HCT116 (cell line): ENCODE data around the gene GIPC3. TPM values are rescaled to one million over a fixed set of nuclear protein-coding genes. Genes with fewer than 3 reads are reported as not detected.
"Not testable (repeated sequence)": the region's sequence is repeated elsewhere in the genome, so short reads cannot be mapped to it uniquely, and the experiment has no call there.

Experiments used
- ATAC-seq: fragments of 200-7000 bp; cut with Tn5 transposase; 2 replicates; pipeline ENCODE4 v1.9.1; 2020; ENCODE audit warnings: mild to moderate bottlenecking, moderate library complexity
- BruUV-seq: library from RNA; stranded (reverse); fragments of 400-500 nt; replicated peaks from 2 replicates; lab custom pipeline; 2021; lab: Mats Ljungman, UMichigan
- CTCF ChIA-PET: fragments of 300-600 bp; sonication (Branson Sonifier 250); formaldehyde crosslinking; loops from one replicate; lab custom pipeline; 2021; ENCODE audit warnings: antibody characterized with exemption; lab: Charles Lee
- POLR2A ChIA-PET: fragments of 300-600, 350-600 bp; sonication (Branson Sonifier 250); formaldehyde crosslinking; loops from one replicate; lab custom pipeline; 2021; ENCODE audit warnings: antibody characterized with exemption; lab: Charles Lee
- RAD21 ChIA-PET, 2 experiments: fragments of 300-600 bp; sonication (Branson Sonifier 250); formaldehyde crosslinking; loops; one replicate each; lab custom pipeline; 2023; ENCODE audit warnings: low total read pairs in 2 of 2; ENCODE audit not compliant: uncharacterized antibody in 2 of 2, unreplicated experiment in 2 of 2, low non-redundant PET in 1 of 2; lab: Charles Lee
- DNase-seq: peaks from one replicate; pipeline ENCODE4 v3.0.0-alpha.2; 2010; ENCODE audit warnings: low read depth, low spot score
- H2AFZ ChIP-seq: fragments of 200-600 bp; shearing (Covaris generic), sonication (generic); 2 replicates; pipeline ENCODE4 v1.6.1; 2017; ENCODE audit warnings: low read depth, mixed run types, mixed read lengths, antibody characterized with exemption, low read length; ENCODE audit not compliant: poor library complexity, severe bottlenecking
- H3K27ac ChIP-seq: 2 replicates; pipeline ENCODE4 v1.5.1; 2012; ENCODE audit warnings: low read depth, low read length
- H3K27me3 ChIP-seq: fragments of 200-600 bp; sonication (generic); 2 replicates; pipeline ENCODE4 v1.6.1; 2016; ENCODE audit warnings: mixed run types, low read length, mixed read lengths; ENCODE audit not compliant: insufficient read depth
- H3K36me3 ChIP-seq, 2 experiments: fragments of 200-500 bp in 1 of 2; fragments of 200-600 bp in 1 of 2; sonication (Bioruptor generic) in 1 of 2; sonication (generic) in 1 of 2; 2 replicates each; pipeline versions ENCODE4 v1.5.1 to v1.6.1; 2014 to 2016; ENCODE audit warnings: low read length in 2 of 2, inconsistent platforms in 1 of 2, mixed read lengths in 1 of 2, mixed run types in 1 of 2; ENCODE audit not compliant: insufficient read depth in 2 of 2, control insufficient read depth in 1 of 2
- H3K4me1 ChIP-seq, 2 experiments: fragments of 200-600 bp in 1 of 2; sonication (generic) in 1 of 2; 2 replicates each; pipeline versions ENCODE4 v1.5.1 to v1.6.1; 2012 to 2017; ENCODE audit warnings: low read length in 2 of 2, inconsistent platforms in 1 of 2, mild to moderate bottlenecking in 1 of 2, mixed read lengths in 1 of 2, mixed run types in 1 of 2, moderate library complexity in 1 of 2; ENCODE audit not compliant: insufficient read depth in 2 of 2, control insufficient read depth in 1 of 2
- H3K4me2 ChIP-seq: fragments of 200-600 bp; sonication (generic); 2 replicates; pipeline ENCODE4 v1.6.1; 2017; ENCODE audit warnings: mixed run types, low read length, mixed read lengths
- H3K4me3 ChIP-seq, 2 experiments: fragments of 200-600 bp in 1 of 2; sonication (generic) in 1 of 2; replicated peaks in 1 of 2; 2 replicates each; pipeline ENCODE4 v1.5.1; 2011 to 2016; ENCODE audit warnings: low read length in 2 of 2, control low read depth in 1 of 2, low read depth in 1 of 2, mild to moderate bottlenecking in 1 of 2, mixed read lengths in 1 of 2, mixed run types in 1 of 2
- H3K79me2 ChIP-seq: fragments of 200-600 bp; sonication (generic); 2 replicates; pipeline ENCODE4 v1.6.1; 2017; ENCODE audit warnings: mild to moderate bottlenecking, mixed run types, low read length, moderate library complexity, mixed read lengths; ENCODE audit not compliant: insufficient read depth
- H3K9ac ChIP-seq: fragments of 200-600 bp; sonication (generic); 2 replicates; pipeline ENCODE4 v1.6.1; 2016; ENCODE audit warnings: low read length, mixed read lengths
- H3K9me2 ChIP-seq: fragments of 200-600 bp; sonication (generic), shearing (Covaris generic); 2 replicates; pipeline ENCODE4 v1.6.1; 2017; ENCODE audit warnings: mixed run types, mild to moderate bottlenecking, moderate library complexity; ENCODE audit not compliant: insufficient read depth
- H3K9me3 ChIP-seq, 2 experiments: fragments of 200-500 bp in 1 of 2; fragments of 200-600 bp in 1 of 2; sonication (Bioruptor generic) in 1 of 2; sonication (generic) in 1 of 2; 2 replicates each; pipeline ENCODE4 v1.6.1; 2014 to 2017; ENCODE audit warnings: low read length in 2 of 2, mixed read lengths in 2 of 2, inconsistent platforms in 1 of 2, low read depth in 1 of 2, mild to moderate bottlenecking in 1 of 2, mixed run types in 1 of 2, moderate library complexity in 1 of 2; ENCODE audit not compliant: control insufficient read depth in 1 of 2, insufficient read depth in 1 of 2
- H4K20me1 ChIP-seq: fragments of 200-600 bp; sonication (generic), shearing (Covaris generic); 2 replicates; pipeline ENCODE4 v1.6.1; 2017; ENCODE audit warnings: mixed run types, mild to moderate bottlenecking, moderate library complexity; ENCODE audit not compliant: insufficient read depth
- intact Hi-C: fragments of 100-400 bp; cut with micrococcal nuclease; formaldehyde crosslinking; loops from 2 replicates; pipeline ENCODE4 v1.10.0; 2022
- total RNA-seq: library from RNA; stranded (reverse); gene quantifications from one replicate; pipeline ENCODE4 v1.2.1, GENCODE V29; 2021; ENCODE audit not compliant: unreplicated experiment

Gene GIPC3
- total RNA-seq, 1 experiment from 2014 or later: not detected

- H4K20me1 ChIP-seq, intact Hi-C loops, CTCF ChIA-PET, H3K36me3 ChIP-seq, H3K4me3 ChIP-seq, H3K9me3 ChIP-seq, H3K4me2 ChIP-seq, ATAC-seq, RAD21 ChIA-PET, H3K27ac ChIP-seq, H3K9ac ChIP-seq, H3K9me2 ChIP-seq, POLR2A ChIA-PET, H3K79me2 ChIP-seq, H2AFZ ChIP-seq, BruUV-seq, H3K27me3 ChIP-seq, DNase-seq: not testable (repeated sequence)
- H3K4me1 ChIP-seq: peaks cover 5 to 40% of the 10 kb centered on the region in 2 experiments
These were observed 3.5 kb upstream of the GIPC3 start for GRCh38 chr19:3581792-3582191.

GRCh38 chr19:3584036-3584802 is 1.1 kb upstream of the GIPC3 start:
- POLR2A ChIA-PET: interaction anchor here (0.7 kb wide), 1 partner anchor 123 kb away, joined by 4 read pairs; no protein-coding TSS in a partner anchor
- H3K4me3 ChIP-seq, DNase-seq, H4K20me1 ChIP-seq, BruUV-seq, H3K27ac ChIP-seq, H3K9me3 ChIP-seq, H2AFZ ChIP-seq, H3K4me2 ChIP-seq, H3K9ac ChIP-seq, H3K27me3 ChIP-seq, H3K9me2 ChIP-seq, ATAC-seq, H3K79me2 ChIP-seq, H3K36me3 ChIP-seq, intact Hi-C loops, CTCF ChIA-PET: not testable (repeated sequence)
- RAD21 ChIA-PET: interaction anchor here in 1 of 2 experiments (0.7 kb wide), 1 partner anchor 16 kb away, joined by 3 read pairs; no protein-coding TSS in a partner anchor
- peaks cover 5 to 26% of the 10 kb centered on the region in 2 experiments for H3K4me1 ChIP-seq
